Ishikawa (cell line): ENCODE data around the gene PTPRN2.

Experiments
- CEBPB ChIP-seq: IDR thresholded peaks from 2 replicates; pipeline ENCODE4 v1.6.1; 2012
- CREB1 ChIP-seq: IDR thresholded peaks from 2 replicates; pipeline ENCODE4 v1.6.1; 2012; ENCODE audit warnings: low read depth
- EGR1 ChIP-seq: IDR thresholded peaks from 2 replicates; pipeline ENCODE4 v1.6.1; 2012
- EP300 ChIP-seq: IDR thresholded peaks from 2 replicates; pipeline ENCODE4 v1.6.1; 2012; ENCODE audit warnings: borderline replicate concordance
- FOXM1 ChIP-seq: IDR thresholded peaks from 2 replicates; pipeline ENCODE4 v1.6.1; 2012; ENCODE audit warnings: low read depth, borderline replicate concordance
- MAX ChIP-seq: IDR thresholded peaks from 2 replicates; pipeline ENCODE4 v1.6.1; 2012
- NFIC ChIP-seq: IDR thresholded peaks from 2 replicates; pipeline ENCODE4 v1.6.1; 2012
- RAD21 ChIP-seq: IDR thresholded peaks from 2 replicates; pipeline ENCODE4 v1.6.1; 2012; ENCODE audit warnings: low read depth
- REST ChIP-seq: IDR thresholded peaks from 2 replicates; pipeline ENCODE4 v1.6.1; 2012; ENCODE audit warnings: low read depth, mild to moderate bottlenecking
- TAF1 ChIP-seq: IDR thresholded peaks from 2 replicates; pipeline ENCODE4 v1.6.1; 2012; ENCODE audit warnings: low read depth, mild to moderate bottlenecking
- TCF12 ChIP-seq: IDR thresholded peaks from 2 replicates; pipeline ENCODE4 v1.6.1; 2012; ENCODE audit warnings: low read depth
- TEAD4 ChIP-seq: IDR thresholded peaks from 2 replicates; pipeline ENCODE4 v1.6.1; 2012
- YY1 ChIP-seq: IDR thresholded peaks from 2 replicates; pipeline ENCODE4 v1.6.1; 2012; ENCODE audit warnings: low read depth
- ZBTB7A ChIP-seq: IDR thresholded peaks from 2 replicates; pipeline ENCODE4 v1.6.1; 2012; ENCODE audit warnings: low read depth
- TF ChIP-seq, protein P1 (sequence below): IDR thresholded peaks from 2 replicates; pipeline ENCODE4 v1.6.1; 2012

PTPRN2 gene

GRCh38 chr7:158274404-158274811 is 313.2 kb downstream of the PTPRN2 start:
- TF ChIP-seq TCF12 = no peak

DNA sequence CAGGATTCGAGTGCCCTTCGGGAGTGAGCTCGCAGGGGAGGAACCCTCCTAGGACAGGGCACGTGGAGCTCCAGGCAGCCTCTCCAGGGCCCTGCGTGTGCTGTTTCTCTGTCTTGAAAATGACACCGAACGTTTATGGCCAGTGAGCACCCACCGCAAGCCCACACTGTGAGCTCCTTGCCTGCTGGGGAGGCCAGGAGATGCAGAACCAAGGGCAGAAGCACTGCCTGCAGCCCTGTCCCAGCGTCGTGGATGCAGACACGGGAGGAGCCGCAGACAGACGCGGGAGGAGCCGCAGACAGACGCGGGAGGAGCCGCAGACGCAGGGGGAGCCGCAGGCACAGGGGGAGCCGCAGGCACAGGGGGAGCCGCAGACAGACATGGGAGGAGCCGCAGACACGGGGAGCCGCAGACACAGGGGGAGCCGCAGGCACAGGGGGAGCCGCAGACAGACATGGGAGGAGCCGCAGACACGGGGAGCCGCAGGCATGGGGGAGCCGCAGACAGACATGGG is 314.4 kb downstream of the PTPRN2 start:
- TF ChIP-seq CEBPB (no peak), MAX (no peak), FOXM1 (no peak), CREB1 (no peak), REST (no peak), TEAD4 (no peak), EP300 (no peak), TCF12 (no peak), NFIC (no peak), EGR1 (no peak), ZBTB7A (no peak)
- TF ChIP-seq, protein P1, sequence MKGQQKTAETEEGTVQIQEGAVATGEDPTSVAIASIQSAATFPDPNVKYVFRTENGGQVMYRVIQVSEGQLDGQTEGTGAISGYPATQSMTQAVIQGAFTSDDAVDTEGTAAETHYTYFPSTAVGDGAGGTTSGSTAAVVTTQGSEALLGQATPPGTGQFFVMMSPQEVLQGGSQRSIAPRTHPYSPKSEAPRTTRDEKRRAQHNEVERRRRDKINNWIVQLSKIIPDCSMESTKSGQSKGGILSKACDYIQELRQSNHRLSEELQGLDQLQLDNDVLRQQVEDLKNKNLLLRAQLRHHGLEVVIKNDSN = no peak

GRCh38 chr7:158272509-158273137 is 315.0 kb downstream of the PTPRN2 start:
- TF ChIP-seq, protein P1 = no peak

DNA sequence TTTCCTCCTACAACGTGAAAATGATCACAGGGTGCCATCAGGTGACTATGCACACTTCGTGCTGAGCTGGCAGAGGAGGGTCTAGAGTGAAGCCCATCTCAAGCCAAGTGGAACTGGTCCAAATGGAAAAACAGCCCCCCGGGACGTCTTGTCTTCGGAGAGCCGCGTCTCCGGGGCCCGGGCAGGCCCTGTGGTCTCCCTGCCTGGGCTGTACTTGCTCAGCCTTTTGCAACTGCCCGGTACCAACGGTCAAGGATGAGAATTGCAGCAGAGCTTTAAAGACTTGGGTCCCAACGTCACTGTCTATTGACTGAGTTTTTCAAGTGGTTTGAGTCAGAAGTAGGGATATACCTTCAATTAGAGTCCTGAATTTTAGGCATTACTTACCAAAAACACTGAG is 315.5 kb downstream of the PTPRN2 start:
- TF ChIP-seq TEAD4 = no peak
- TF ChIP-seq RAD21 = no peak
- no peak for TF ChIP-seq YY1
- TF ChIP-seq EP300 = no peak
- TF ChIP-seq TCF12 = no peak
- no peak for TF ChIP-seq CREB1
- no peak for TF ChIP-seq FOXM1
- TF ChIP-seq EGR1 = no peak
- TF ChIP-seq CEBPB = no peak
- TF ChIP-seq, protein P1 = no peak
- no peak for TF ChIP-seq ZBTB7A
- TF ChIP-seq NFIC = no peak
- no peak for TF ChIP-seq MAX
- TF ChIP-seq TAF1 = no peak
- no peak for TF ChIP-seq REST

DNA sequence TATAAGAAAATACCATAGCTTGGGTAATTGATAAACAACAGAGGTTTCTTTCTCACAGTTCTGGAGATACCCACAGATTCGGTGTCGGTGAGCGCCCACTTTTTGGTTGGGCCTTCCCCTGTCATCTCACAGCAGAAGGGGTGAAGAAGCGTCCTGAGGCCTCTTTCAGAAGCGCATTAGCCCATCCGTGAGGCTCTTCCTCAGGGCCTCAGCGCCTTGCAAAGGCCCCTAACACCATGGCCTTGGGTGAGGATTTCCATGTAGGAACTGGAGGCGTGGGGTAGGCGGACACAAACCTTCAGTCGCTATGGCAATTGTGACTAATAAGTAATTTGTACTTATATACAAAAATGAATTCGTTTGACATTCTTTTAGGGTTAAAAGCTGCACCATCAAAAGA is 316.0 kb downstream of the PTPRN2 start:
- TF ChIP-seq EP300 = no peak
- no peak for TF ChIP-seq TAF1
- no peak for TF ChIP-seq TCF12

DNA sequence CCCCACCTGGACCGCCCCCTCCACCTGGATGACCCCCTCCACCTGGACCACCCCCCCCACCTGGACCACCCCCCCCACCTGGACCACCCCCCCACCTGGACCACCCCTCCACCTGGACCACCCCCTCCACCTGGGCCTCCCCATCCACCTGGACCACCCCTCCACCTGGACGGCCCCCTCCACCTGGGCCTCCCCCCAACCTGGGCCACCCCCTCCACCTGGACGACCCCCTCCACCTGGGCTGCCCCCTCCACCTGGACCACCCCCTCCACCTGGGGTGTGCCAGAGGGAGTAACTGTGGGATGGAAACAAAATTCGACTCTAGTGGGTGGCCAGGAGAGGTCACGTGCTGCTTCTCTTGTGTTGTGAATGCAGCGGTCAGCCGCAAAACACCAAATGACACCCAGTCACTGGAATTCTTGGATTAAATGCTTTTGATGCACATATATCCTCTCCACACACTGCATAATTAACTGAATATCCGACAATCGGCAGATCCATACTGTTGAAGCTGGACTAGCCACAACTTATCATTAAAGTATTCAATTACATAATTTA is 316.7 kb downstream of the PTPRN2 start:
- TF ChIP-seq MAX (no peak), TAF1 (no peak), ZBTB7A (no peak), RAD21 (no peak), TEAD4 (no peak), YY1 (no peak)
